ENCODE measurements around the gene PARP15.

The PARP15 gene

GRCh38 chr3:122623031-122623829 lies 45.8 kb downstream of the PARP15 start:
- no peak for TF ChIP-seq CTCF (IDR thresholded peaks at IDR 0.05; ENCODE audit: low read depth, low read length, missing control alignments)
- no peak overlapping the region for H3K4me3 ChIP-seq (ENCODE audit: low read depth, low read length)
- no peak for DNase-seq (ENCODE audit: low read depth)

- DNase-seq (ENCODE audit: low read depth), result no peak
- H3K4me3 ChIP-seq (ENCODE audit: low read depth, low read length), result no peak overlapping the region
- TF ChIP-seq CTCF (IDR thresholded peaks at IDR 0.05; ENCODE audit: low read depth, low read length, missing control alignments), result no peak
Measured at GRCh38 chr3:122626515-122627180, 49.2 kb downstream of the PARP15 start.

- TF ChIP-seq CTCF (IDR thresholded peaks at IDR 0.05; ENCODE audit: low read depth, low read length, missing control alignments), result no peak
Measured at GRCh38 chr3:122627301-122627700, 49.9 kb downstream of the PARP15 start.

GRCh38 chr3:122628567-122628966 lies 51.1 kb downstream of the PARP15 start:
- DNase-seq (ENCODE audit: low read depth), result no peak
- TF ChIP-seq CTCF (IDR thresholded peaks at IDR 0.05; ENCODE audit: low read depth, low read length, missing control alignments), result no peak
- no peak overlapping the region for H3K4me3 ChIP-seq (ENCODE audit: low read depth, low read length)

More at GRCh38 chr3:122627301-122627700, 49.9 kb downstream of the PARP15 start:
- no peak overlapping the region for H3K4me3 ChIP-seq (ENCODE audit: low read depth, low read length)
- DNase-seq (ENCODE audit: low read depth), result no peak

- DNase-seq (ENCODE audit: low read depth), result no peak
- TF ChIP-seq CTCF (IDR thresholded peaks at IDR 0.05; ENCODE audit: low read depth, low read length, missing control alignments), result no peak
- no peak overlapping the region for H3K4me3 ChIP-seq (ENCODE audit: low read depth, low read length)
Measured at GRCh38 chr3:122629763-122630162, 52.3 kb downstream of the PARP15 start.

- no peak for TF ChIP-seq CTCF (IDR thresholded peaks at IDR 0.05; ENCODE audit: low read depth, low read length, missing control alignments)
- DNase-seq (ENCODE audit: low read depth), result no peak
- H3K4me3 ChIP-seq (ENCODE audit: low read depth, low read length), result no peak overlapping the region
Measured at GRCh38 chr3:122635789-122636188, 58.3 kb downstream of the PARP15 start.
